Tibial nerve (tissue), 3 donors: Measurements from ENCODE around the gene C2orf69.

ENCODE experiments used
- CTCF ChIP-seq, 5 experiments: fragments of 200-600 bp in 3 of 5; fragments of 450-650 bp in 2 of 5; sonication (generic) in 3 of 5; IDR thresholded peaks; one replicate each; pipeline ENCODE4 v1.5.1; 2016 to 2019; ENCODE audit warnings: antibody characterized with exemption in 5 of 5, mild to moderate bottlenecking in 3 of 5, moderate library complexity in 2 of 5
- POLR2A ChIP-seq, 2 donors: fragments of 450-650 bp; IDR thresholded peaks; one replicate each; pipeline ENCODE4 v1.6.1; 2017; ENCODE audit warnings: antibody characterized with exemption in 2 of 2, mild to moderate bottlenecking in 2 of 2, moderate library complexity in 2 of 2

GRCh38 chr2:199901942-199902341 lies 9.2 kb upstream of the C2orf69 start:
- TF ChIP-seq POLR2A (IDR thresholded peaks at IDR 0.05), result no peak
- TF ChIP-seq CTCF (IDR thresholded peaks at IDR 0.05), result no peak
